ENCODE results near the gene USP22.
A peak's percentile ranks its signal among the peaks of the same experiment; 100 is the strongest.
"Not testable (repeated sequence)": the region's sequence is repeated elsewhere in the genome, so short reads cannot be mapped to it uniquely, and the experiment has no call there.

USP22 gene

GRCh38 chr17:21089145-21089544 is 46.3 kb upstream of the USP22 start:
- Histone ChIP-seq H3K36me3 (ENCODE audit: control insufficient read depth, low read length) (no peaks in the 10 kb centered on the region), H3K4me3 (ENCODE audit: low read length) (no peak overlapping the region), H3K9me2 (replicated peaks; ENCODE audit: control insufficient read depth, low read length) (no peaks in the 10 kb centered on the region), H3K9me3 (ENCODE audit: control insufficient read depth, insufficient read depth, low read length) (peaks cover 10% of the 10 kb centered on the region), H3K27ac (ENCODE audit: low read depth, low read length) (no peak overlapping the region), H3F3A (ENCODE audit: control insufficient read depth, insufficient read depth) (no peaks in the 10 kb centered on the region; the same call in 1 of the 2 replicates), H3K27me3 (ENCODE audit: control insufficient read depth, low read length) (no peaks in the 10 kb centered on the region), H3K79me2 (ENCODE audit: control insufficient read depth, low read length) (no peaks in the 10 kb centered on the region), H4K20me1 (ENCODE audit: control insufficient read depth, insufficient read depth, low read depth, low read length) (no peaks in the 10 kb centered on the region), H3K4me1 (ENCODE audit: control insufficient read depth, low read length) (peaks cover 31% of the 10 kb centered on the region), H3K4me2 (ENCODE audit: low read length) (peak overlapping the region; percentile 63; the same call in 1 of the 2 replicates)
- TF ChIP-seq CTCF (IDR thresholded peaks at IDR 0.05; ENCODE audit: low read depth, low read length, poor library complexity, severe bottlenecking) (no peak), EZH2phosphoT487 (IDR thresholded peaks at IDR 0.05; ENCODE audit: borderline replicate concordance, low read length) (no peak)

GRCh38 chr17:21085707-21086106 is 42.9 kb upstream of the USP22 start:
- H4K20me1 ChIP-seq (ENCODE audit: control insufficient read depth, insufficient read depth, low read depth, low read length), result no peaks in the 10 kb centered on the region
- no peaks in the 10 kb centered on the region for H3K36me3 ChIP-seq (ENCODE audit: control insufficient read depth, low read length)
- no peaks in the 10 kb centered on the region; the same call in 1 of the 2 replicates for H3F3A ChIP-seq (ENCODE audit: control insufficient read depth, insufficient read depth)
- peak overlapping the region; percentile 43 for H3K4me2 ChIP-seq (ENCODE audit: low read length)
- TF ChIP-seq CTCF (IDR thresholded peaks at IDR 0.05; ENCODE audit: low read depth, low read length, poor library complexity, severe bottlenecking) (no peak), EZH2phosphoT487 (IDR thresholded peaks at IDR 0.05; ENCODE audit: borderline replicate concordance, low read length) (no peak)
- no peak overlapping the region for H3K27ac ChIP-seq (ENCODE audit: low read depth, low read length)
- H3K27me3 ChIP-seq (ENCODE audit: control insufficient read depth, low read length), result no peaks in the 10 kb centered on the region
- H3K79me2 ChIP-seq (ENCODE audit: control insufficient read depth, low read length), result no peaks in the 10 kb centered on the region
- H3K9me2 ChIP-seq (replicated peaks; ENCODE audit: control insufficient read depth, low read length), result no peaks in the 10 kb centered on the region
- peak overlapping the region; percentile 45 for H3K4me3 ChIP-seq (ENCODE audit: low read length)
- H3K9me3 ChIP-seq (ENCODE audit: control insufficient read depth, insufficient read depth, low read length), result peaks cover 10% of the 10 kb centered on the region
- peaks cover 41% of the 10 kb centered on the region for H3K4me1 ChIP-seq (ENCODE audit: control insufficient read depth, low read length)

- Histone ChIP-seq H3K4me3 (ENCODE audit: low read length) (peak overlapping the region; percentile 45; the same call in 1 of the 2 replicates), H3K4me1 (ENCODE audit: control insufficient read depth, low read length) (peaks cover 37% of the 10 kb centered on the region), H3K4me2 (ENCODE audit: low read length) (peak overlapping the region; percentile 43)
- not testable (repeated sequence) for H3F3A ChIP-seq (ENCODE audit: control insufficient read depth, insufficient read depth); H3K27me3 ChIP-seq (ENCODE audit: control insufficient read depth, low read length); H3K36me3 ChIP-seq (ENCODE audit: control insufficient read depth, low read length); H3K9me2 ChIP-seq (replicated peaks; ENCODE audit: control insufficient read depth, low read length); H3K9me3 ChIP-seq (ENCODE audit: control insufficient read depth, insufficient read depth, low read length); H4K20me1 ChIP-seq (ENCODE audit: control insufficient read depth, insufficient read depth, low read depth, low read length); H3K79me2 ChIP-seq (ENCODE audit: control insufficient read depth, low read length); H3K27ac ChIP-seq (ENCODE audit: low read depth, low read length)
These were observed 42.5 kb upstream of the USP22 start for GRCh38 chr17:21085280-21085679.

GRCh38 chr17:21082001-21082436 is 39.2 kb upstream of the USP22 start:
- no peaks in the 10 kb centered on the region; the same call in 1 of the 2 replicates for H3F3A ChIP-seq (ENCODE audit: control insufficient read depth, insufficient read depth)
- H3K4me3 ChIP-seq (ENCODE audit: low read length), result no peak overlapping the region
- H3K27ac ChIP-seq (ENCODE audit: low read depth, low read length), result no peak overlapping the region
- peaks cover 10% of the 10 kb centered on the region for H3K9me3 ChIP-seq (ENCODE audit: control insufficient read depth, insufficient read depth, low read length)
- H4K20me1 ChIP-seq (ENCODE audit: control insufficient read depth, insufficient read depth, low read depth, low read length), result no peaks in the 10 kb centered on the region
- TF ChIP-seq EZH2phosphoT487 (IDR thresholded peaks at IDR 0.05; ENCODE audit: borderline replicate concordance, low read length) (no peak), CTCF (IDR thresholded peaks at IDR 0.05; ENCODE audit: low read depth, low read length, poor library complexity, severe bottlenecking) (no peak)
- no peaks in the 10 kb centered on the region for H3K9me2 ChIP-seq (replicated peaks; ENCODE audit: control insufficient read depth, low read length)
- H3K36me3 ChIP-seq (ENCODE audit: control insufficient read depth, low read length), result no peaks in the 10 kb centered on the region
- H3K79me2 ChIP-seq (ENCODE audit: control insufficient read depth, low read length), result no peaks in the 10 kb centered on the region
- H3K27me3 ChIP-seq (ENCODE audit: control insufficient read depth, low read length), result no peaks in the 10 kb centered on the region
- H3K4me1 ChIP-seq (ENCODE audit: control insufficient read depth, low read length), result peaks cover 23% of the 10 kb centered on the region
- no peak overlapping the region for H3K4me2 ChIP-seq (ENCODE audit: low read length)

Data from DOHH2 (cell line).